GM21786 (cell line): Measurements from ENCODE around the gene RIPOR2.
A peak's percentile ranks its signal among the peaks of the same experiment; 100 is the strongest.
"Not testable (repeated sequence)": the region's sequence is repeated elsewhere in the genome, so short reads cannot be mapped to it uniquely, and the experiment has no call there.

Experiments
- ATAC-seq: cut with Tn5 transposase; IDR thresholded peaks from one replicate; pipeline ENCODE4 v1.9.1; 2021; ENCODE audit not compliant: unreplicated experiment

The RIPOR2 gene

DNA sequence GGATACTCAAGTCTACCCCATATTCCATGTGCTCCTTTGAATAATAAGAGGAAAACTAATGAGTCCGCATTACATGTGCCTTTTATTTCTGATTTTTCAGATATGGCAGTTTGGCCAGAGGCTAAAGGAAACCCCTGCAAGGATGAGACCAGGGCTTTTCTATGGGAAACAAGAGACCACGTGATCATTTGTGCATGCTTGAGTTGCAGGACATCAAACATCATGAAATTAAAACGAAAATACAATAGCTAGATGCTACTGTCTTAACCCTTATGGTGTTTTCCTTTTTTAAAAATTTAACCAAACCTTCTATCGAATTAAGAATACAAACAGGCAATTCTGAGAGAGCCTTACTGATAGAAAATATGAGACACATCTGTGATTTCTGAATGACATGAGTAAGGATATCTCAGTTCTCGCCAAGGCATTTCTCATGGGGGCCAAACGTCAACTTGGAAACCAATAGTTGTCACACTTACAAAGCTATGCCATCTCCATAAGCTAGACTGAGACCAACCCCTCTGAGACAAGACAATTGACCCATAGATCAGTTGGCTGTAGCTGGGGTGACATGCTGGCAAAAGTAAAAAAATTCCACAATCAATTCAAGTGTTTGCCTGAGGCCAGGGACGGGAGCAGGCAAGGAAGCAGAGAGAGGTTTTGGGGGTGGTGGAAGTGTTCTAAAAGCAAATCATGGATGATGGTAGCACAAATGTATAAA is 52.8 kb downstream of the RIPOR2 start:
- no peak for ATAC-seq

DNA sequence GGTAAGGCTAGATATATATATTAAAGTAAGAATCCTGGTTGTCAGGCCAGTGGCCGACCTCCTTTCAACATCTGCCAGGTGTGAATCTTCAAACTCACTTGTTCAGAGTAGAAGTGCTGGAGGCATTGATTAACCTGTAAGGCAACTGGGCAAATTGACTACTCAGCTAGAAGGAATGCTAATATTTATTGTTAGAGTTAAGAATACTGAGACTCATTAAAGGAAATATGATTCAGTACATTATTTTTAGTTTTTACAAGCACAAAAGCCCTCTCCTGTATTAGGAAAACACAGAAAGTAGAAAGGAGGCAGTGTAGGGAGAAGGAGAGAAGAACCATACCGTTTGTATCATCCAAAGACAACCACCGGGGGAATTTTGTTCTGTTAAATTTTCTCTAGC is 53.5 kb downstream of the RIPOR2 start:
- ATAC-seq, result no peak

DNA sequence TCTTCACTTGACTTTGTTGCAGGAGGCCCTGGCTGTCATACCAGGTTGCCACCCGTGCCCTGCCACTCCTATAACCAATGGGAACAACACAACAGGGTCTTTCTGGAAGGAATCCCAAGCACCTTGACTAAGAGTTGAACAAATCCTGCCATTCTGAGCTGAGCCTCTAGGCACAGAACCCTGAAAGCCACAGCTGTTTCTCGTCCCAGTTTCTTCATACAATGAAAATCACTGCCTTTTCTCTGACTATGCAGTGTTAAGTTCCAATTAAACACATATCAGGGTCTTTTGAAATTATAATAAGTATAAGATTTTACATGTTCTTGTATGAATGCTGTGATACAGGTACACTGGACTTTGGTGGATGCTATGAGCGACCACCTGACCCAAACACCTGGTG is 54.4 kb downstream of the RIPOR2 start:
- ATAC-seq, result no peak

DNA sequence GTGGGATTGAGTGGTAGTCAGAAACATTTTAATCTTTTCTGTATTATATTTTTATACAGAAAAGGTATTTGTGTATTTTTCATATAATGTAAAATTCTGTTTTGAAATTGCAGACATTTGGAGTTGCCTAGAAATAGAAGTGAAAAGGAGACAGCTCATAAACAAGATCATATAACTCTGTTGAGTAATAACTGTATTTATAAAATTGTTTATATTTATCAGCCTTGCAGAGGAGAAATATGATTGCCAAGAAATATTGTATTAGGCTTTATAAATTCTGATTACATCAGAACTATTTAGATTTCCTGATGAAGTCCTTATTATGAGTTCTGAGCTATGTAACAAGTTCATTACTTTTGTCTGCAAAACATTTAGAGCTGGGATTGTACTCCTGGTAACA is 55.3 kb downstream of the RIPOR2 start:
- no peak for ATAC-seq

DNA sequence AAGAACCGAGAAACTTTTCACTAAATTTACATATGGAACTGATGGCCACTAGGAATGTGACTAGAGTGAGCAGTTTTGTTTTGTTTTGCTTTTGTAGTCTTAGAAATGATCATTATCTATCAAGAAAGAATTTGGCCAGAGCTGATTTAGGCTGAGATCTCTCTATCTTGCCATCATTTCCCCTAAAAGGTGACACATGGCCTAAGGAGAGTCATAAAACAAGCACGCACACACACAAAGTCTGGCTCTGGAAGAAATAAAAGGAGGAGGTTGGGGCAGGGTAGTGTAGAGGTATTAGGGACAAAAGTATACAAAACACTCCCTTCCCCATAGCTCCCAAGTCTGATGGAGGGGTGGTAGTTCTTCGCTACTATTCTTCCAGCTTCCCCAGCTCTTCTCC is 56.4 kb downstream of the RIPOR2 start:
- no peak for ATAC-seq

DNA sequence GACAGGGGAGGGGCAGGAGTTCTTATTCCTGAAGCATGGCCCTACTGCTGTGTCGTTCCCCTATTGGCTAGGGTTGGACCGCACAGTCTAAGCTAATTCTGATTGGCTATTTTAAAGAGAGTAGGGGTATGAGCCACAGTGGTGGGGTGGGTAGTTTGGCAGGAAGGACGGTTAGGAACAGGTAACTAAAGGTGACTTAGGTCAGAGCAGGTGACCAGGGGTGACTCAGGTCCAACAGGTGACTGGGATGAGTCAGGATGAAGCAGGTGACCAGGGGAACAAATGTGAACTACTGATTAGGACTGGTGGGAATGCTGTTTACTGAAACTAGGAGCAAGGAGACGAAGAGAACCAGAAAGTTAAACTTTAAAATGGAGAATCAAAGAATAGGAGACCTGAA is 58.0 kb downstream of the RIPOR2 start:
- not testable (repeated sequence) for ATAC-seq

DNA sequence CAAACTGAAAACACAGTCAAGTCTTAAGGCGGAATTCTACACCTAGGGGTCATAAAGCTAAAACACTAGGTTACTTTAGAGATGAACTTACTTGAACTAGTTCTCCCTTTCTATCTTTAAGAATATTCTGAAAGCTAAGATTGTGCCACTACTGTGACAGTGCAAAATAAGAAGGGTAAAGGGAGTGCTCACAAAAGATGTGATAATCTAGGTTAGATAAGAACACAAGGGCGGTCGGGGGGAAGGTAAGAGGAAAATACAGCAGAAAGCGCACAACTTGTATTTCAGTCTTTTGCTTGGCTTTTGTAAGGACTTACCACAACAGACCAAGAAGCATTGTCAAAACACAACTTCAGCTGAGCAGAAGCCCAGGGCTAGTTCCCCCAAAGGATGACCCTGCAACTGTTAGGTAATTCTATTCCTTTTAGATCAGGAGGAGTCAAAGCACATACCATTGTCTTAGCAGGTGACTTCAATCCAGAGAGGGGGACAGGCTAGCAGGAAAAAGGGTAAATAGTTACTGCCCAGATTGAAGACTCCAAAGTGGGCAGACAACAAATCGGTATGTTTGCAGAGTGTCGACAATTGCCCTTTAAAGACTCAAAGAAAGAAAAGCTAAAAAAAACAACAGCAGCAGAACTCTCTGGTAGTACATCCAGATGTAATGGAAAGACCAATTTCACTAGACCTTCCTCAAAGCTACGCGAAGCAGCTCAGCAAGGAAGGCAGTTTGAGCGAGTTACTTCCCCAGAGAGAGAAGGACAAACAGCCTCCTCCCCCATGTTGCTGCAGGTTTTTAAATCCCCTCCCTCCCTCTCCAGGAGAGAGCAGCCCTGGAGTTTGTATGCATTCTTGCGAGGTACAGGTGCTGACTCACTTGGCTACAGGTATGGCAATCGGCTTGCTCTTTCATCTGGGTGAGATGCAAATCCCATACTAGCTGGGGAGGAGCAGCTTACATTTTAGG is 59.0 kb downstream of the RIPOR2 start:
- no peak for ATAC-seq

DNA sequence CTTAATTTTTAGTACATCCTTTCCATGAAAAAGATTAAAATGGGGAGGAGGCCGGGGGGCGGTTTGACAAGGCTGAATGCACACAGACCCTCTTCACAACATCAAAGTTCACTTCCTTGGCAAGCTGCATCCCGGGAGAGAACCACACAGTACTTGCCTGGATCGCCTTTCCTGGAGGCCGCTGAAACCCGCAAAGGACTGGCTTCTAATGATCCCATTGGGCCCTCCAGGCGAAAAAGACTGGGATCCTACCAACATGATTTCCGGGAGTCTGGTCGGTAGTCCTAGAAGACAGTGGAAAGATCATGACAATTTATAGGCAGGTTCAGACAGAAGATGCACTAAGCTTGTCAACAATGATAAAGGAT is 60.2 kb downstream of the RIPOR2 start:
- ATAC-seq, result no peak

DNA sequence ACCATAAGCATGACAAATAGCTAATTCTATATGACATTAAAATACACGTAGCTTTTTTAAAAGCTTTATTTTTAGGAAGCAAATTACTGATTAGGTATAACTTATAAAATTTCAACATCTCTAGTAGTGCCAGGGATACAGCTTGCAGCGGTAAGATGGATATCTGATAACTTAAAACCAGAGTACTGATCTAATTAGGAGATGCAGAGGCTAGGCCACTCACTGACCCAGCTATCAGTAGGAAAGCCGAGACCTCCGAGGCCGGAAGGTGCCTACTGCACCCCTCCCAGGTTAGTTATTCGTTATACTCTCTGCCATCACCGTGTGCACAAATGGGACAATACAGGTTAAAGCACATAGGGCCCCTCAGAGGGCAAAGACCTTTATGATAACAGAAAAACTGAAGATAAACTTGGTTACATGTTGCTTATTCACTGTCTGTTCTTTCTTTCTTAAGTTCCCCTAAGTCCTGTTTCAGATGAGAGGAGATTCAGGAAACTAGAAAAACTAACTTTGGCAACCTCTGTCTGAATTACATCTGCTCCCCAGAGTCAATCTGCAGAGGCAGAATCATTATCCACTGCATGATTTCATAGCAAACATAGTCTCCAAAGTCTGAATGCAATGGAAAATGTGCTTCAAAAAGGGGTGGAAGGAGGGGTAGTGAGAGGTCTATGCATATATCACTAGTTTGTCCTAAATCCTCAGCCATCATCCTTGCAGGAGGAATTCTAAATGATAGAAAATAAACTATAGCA is 60.8 kb downstream of the RIPOR2 start:
- no peak for ATAC-seq

DNA sequence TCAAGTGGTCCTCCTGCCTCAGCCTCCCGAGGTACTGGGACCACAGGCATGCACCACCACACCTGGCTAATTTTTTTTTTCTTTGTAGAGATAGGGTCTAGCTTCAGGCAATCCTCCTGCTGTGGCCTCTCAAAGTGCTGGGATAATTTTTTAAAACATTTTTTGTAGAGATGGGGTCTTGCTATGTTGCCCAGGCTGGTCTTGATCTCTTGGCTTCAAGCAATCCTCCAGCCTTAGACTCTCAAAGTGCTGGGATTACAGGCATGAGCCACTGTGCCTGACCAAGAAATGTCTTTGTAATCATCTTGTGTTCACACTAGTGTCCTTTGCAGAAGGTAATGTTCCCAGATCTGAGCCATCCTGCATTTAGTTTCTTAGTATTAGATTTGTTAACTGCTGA is 61.6 kb downstream of the RIPOR2 start:
- ATAC-seq, result no peak

DNA sequence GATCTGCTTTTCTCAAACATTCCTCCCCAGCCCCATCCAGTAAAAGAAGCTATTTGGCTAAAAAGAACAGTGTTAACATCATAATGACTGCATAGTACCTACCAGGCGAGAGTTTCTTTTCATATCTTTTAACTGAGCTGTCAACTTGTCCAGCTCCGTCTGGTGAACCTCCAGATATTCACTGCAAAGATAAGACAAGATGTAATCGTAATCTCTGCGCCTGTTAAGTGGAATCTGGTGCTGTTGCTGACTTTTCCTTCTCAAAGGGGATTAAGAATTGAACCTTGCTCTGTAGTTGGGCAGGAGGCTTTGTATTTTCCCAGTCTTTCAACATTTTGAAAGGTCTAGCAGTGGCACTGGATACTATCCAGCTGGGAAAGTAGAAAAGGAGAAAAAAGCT is 63.0 kb downstream of the RIPOR2 start:
- ATAC-seq, result no peak

DNA sequence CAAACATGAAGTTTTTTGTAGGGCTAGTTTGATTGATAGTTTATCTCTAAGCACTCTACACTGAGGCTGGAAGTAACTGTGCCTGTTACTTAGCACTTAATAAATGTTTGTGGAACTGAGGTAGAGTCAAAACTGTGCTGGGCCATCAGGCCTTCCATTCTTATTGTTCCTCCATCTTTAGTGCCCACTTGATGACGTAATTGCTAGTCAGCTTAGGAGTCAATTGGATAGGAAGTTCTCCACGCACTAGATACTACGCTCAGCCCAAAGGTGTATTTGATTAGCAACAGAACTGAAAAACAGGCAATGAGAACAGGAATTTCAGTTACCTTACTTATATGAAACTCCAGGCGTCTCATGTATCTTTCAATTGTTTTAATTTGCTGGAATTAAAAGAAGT is 67.0 kb downstream of the RIPOR2 start:
- ATAC-seq, result no peak

DNA sequence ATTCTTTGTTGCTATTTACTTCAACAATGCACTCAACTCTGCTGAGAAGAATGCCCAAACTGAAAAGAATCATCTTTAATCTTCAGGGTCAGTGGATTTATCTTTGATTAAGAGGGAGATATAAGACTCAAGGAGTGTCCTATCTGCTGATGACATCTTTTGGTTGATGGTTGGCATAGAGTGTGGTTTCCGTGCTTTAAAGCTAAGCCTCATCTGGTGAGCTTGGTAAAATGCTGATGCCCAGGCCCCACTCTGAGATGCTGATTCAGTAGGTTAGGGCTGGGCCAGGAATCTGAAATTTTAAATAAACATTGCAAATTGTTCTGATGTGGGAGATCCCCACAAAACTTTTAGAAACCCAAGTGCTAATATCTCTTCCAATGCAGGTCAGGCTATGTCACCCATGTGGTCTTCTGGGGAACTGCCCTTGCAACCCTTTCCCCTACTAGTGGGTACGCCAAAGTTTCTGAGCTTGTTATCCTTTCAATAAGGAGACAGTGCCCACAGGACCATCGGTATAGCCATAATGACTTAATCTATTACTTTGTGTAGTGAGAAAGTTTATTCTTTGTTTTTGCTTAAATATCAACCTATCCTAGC is 68.6 kb downstream of the RIPOR2 start:
- no peak for ATAC-seq

DNA sequence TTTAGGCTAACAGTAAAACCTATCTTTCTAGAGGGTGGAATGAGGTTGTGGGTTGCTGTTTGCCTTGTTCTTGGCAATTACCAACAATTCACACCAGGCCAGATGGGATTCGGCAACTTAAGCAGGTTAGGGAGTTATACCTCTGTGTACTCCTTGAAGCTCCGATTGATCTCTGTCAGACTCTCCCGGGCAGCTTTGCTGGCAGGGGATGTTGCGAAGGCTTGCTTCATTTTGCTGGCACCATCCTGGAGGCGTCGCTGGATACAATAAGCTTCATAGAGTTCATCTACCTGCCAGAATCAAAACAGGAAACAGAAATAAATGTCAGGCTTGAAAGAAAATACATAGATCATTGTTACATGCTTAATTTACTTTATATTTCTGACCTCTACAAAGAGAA is 70.6 kb downstream of the RIPOR2 start:
- no peak for ATAC-seq

DNA sequence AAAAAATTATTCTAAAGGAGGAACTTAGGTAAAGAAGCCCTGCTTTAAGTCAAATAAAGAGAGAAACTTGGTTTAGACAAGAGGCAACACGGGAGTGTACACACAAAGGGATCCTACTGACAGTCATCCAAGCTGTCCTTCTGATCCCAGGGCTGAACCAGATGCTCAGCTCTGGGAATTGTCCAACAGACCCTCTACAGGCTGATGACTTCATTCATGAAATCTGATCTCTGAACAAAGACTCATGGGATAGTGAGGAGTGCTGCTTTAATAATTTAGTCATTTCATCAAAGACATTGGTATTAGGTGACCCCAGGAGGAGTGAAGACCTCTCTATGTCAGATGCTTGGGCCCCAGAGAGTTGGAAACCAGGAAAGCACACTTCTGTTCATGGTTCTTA is 71.4 kb downstream of the RIPOR2 start:
- no peak for ATAC-seq

DNA sequence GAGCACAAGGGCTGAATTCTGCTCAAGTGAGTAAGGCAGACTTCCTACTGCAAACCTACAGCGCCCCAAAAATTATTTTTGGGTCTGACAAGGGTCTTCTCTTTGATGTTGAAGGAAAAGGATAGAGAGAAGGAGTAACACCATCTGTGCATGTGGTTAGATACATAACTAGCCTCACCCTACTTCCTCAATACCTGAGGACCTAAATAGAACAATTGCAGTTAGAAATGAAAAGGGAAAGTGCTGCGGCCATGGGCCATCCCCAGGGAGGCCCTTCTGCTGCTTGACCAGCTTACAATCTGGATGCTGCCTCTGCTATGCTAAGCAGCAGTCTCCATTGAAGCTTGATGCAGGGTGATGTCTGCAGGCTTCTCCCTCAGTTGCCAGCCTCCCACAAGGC is 73.8 kb downstream of the RIPOR2 start:
- peak; percentile 83 for ATAC-seq

DNA sequence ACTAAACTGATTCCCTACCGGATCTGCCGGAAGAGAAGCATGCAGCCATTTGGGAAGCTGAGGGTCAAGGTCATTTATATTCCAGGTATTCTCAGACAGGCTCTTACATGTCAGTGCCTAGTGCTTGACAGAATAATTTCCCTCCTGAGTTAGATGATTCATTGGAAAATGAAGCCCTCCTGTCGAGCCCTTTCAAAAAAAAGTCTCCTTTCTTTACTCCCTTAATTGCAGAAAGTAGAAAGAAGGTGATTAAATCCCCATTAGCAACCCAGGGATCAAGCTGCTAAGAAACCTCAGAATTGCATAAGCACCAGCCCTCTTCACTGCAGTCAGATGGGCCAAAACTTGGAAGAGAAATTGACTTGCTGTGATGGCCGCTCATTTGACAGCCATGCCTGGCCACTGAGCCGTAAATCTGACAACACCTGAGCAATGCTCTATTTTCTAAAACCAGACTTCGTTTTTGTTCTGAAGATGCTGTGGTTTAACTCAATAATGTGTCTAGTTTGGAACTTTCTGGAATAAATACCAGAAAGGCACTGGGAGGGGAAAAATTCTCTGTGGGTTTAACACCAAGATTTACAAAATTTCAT is 76.1 kb downstream of the RIPOR2 start:
- ATAC-seq, result no peak

DNA sequence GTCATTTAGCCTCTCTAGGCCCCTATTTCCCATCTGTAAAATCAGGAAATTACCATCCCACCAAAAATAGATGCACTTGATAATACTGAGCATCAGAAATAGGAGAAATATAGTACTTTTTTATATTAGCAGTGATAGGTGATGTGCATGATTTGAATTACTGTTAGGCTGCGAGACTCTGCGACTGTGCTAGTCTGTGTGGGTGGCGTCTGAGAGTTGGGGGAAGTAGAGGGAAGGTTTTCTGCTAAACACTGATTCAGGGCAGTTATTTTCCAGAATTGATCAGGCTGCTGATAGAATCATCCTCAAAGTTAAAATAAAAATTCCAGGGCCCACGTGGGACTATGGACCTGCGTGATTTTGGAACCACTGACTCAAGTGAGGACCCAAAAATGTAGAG is 76.6 kb downstream of the RIPOR2 start:
- no peak for ATAC-seq

DNA sequence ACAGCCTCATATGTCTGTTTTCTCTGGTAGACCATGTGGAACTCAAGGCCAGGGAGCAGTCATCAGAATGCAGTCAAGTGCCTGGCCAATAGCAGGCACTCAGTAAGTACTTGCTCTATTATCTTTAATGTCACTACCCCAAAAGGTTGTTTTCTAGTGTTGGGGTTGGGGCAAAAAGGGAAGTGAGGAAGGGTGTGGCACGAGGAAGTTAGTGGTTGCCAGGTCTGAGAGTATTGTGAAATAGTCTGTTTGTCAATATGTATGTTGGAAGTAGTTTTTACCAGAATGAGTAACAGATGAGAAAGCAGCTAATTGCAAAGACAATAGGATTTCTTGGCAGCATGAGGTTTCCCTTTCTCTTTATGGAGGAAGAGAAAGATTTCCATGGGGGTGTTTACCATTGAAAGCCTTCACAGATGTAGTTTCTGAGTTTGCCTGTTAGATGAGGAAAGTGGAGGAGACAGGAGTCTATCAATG is 77.5 kb downstream of the RIPOR2 start:
- peak; percentile 54 for ATAC-seq

DNA sequence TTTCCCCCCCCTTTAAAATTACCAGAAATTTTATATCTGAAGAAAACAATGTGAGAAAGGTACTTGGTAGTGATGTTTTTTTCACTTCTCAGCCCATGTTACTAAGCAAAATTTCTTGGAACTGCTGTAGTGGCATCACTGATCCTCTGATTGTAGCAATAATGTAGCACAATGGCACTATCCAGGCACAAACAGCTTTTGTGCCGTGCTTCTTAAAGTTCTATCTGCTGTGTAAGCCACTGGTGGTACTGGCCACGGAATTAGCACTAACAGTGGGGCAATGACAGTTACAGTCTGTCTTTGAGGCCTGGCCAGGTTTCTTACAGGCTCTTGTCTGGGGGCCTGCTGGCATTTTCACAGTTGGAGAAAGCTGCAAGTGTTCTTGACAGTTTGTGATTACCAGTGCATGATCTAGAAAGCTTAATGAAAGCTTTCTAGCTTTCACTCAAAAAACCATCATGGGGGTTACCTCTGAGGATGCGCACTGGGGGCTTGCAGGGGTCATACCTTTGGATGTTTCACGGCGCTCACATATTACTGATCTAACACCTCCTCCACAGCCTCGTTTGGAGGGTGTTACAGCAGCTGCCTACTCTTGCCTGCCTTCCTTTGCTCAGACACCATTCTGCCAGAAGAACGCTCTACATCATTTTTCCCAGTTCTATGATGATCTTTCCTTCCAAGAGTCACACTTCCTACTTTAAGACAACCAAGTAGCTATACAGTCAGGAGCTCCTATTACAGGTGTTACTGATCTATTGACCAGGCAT is 78.7 kb downstream of the RIPOR2 start:
- ATAC-seq, result no peak
